Right lung (tissue), 10 donors: ENCODE measurements around the gene ARHGAP35. TPM values are rescaled to one million over a fixed set of nuclear protein-coding genes. Genes with fewer than 3 reads are reported as not detected.
A peak's percentile ranks its signal among the peaks of the same experiment; 100 is the strongest.
"Not testable (repeated sequence)": the region's sequence is repeated elsewhere in the genome, so short reads cannot be mapped to it uniquely, and the experiment has no call there.

Source experiments
- DNase-seq, 2 donors: peaks; one replicate each; pipeline ENCODE4 v3.0.0-alpha.2; 2013
- long read RNA-seq, 8 donors: transcript quantifications; one replicate each; lab custom pipeline, GENCODE V29; 2026
- polyA plus RNA-seq, 5 donors: library from polyadenylated mRNA; unstranded; fragments of 120-200 nt; gene quantifications; one replicate each; pipeline versions ENCODE4 v1.2.1 to v1.2.3, GENCODE V29; 2013; ENCODE audit warnings: inconsistent platforms in 1 of 5, low replicate concordance in 1 of 5; ENCODE audit not compliant: insufficient read length in 5 of 5, insufficient read depth in 1 of 5

Gene ARHGAP35
- 10 to 100 TPM; 36.7 to 45.7 (median 41.0) TPM for polyA plus RNA-seq
- long read RNA-seq, donor 1, full-length matches to known transcripts = 24 of 24 reads
- long read RNA-seq, donor 1, partial matches to known transcripts = 0 of 24 reads
- long read RNA-seq, donor 1, other reads (novel, unspliced or antisense) = 0 of 24 reads
- long read RNA-seq, donor 2, full-length matches to known transcripts = 11 of 11 reads
- long read RNA-seq, donor 2, partial matches to known transcripts = 0 of 11 reads
- long read RNA-seq, donor 2, other reads (novel, unspliced or antisense) = 0 of 11 reads
- long read RNA-seq, donor 3, full-length matches to known transcripts = 16 of 16 reads
- long read RNA-seq, donor 3, partial matches to known transcripts = 0 of 16 reads
- long read RNA-seq, donor 3, other reads (novel, unspliced or antisense) = 0 of 16 reads
- long read RNA-seq, donor 4, full-length matches to known transcripts = 13 of 13 reads
- long read RNA-seq, donor 4, partial matches to known transcripts = 0 of 13 reads
- long read RNA-seq, donor 4, other reads (novel, unspliced or antisense) = 0 of 13 reads
- long read RNA-seq, donor 5, full-length matches to known transcripts = 16 of 223 reads
- long read RNA-seq, donor 5, partial matches to known transcripts = 207 of 223 reads
- long read RNA-seq, donor 5, other reads (novel, unspliced or antisense) = 0 of 223 reads
- long read RNA-seq, donor 6, full-length matches to known transcripts = 12 of 12 reads
- long read RNA-seq, donor 6, partial matches to known transcripts = 0 of 12 reads
- long read RNA-seq, donor 6, other reads (novel, unspliced or antisense) = 0 of 12 reads
- long read RNA-seq, donor 7, full-length matches to known transcripts = 24 of 24 reads
- long read RNA-seq, donor 7, partial matches to known transcripts = 0 of 24 reads
- long read RNA-seq, donor 7, other reads (novel, unspliced or antisense) = 0 of 24 reads
- long read RNA-seq, donor 8, full-length matches to known transcripts = 5 of 5 reads
- long read RNA-seq, donor 8, partial matches to known transcripts = 0 of 5 reads
- long read RNA-seq, donor 8, other reads (novel, unspliced or antisense) = 0 of 5 reads

GRCh38 chr19:46860846-46861690 lies at the start of gene ARHGAP35:
ARHGAP35 (plus strand) TSS chr19:46860997; CDS start chr19:46918676, 57,679 bp downstream.
- DNase-seq = no peak

- DNase-seq = no peak
Measured at GRCh38 chr19:46812977-46813838, 47.6 kb upstream of the ARHGAP35 start.

GRCh38 chr19:46813839-46814358 lies 46.9 kb upstream of the ARHGAP35 start:
- peak; percentile 66 to 70 for DNase-seq

- DNase-seq = no peak
Measured at GRCh38 chr19:46815833-46816627, 44.8 kb upstream of the ARHGAP35 start.

GRCh38 chr19:46818812-46819211 lies 42.0 kb upstream of the ARHGAP35 start:
- no peak for DNase-seq

- no peak for DNase-seq
Measured at GRCh38 chr19:46821512-46822409, 39.0 kb upstream of the ARHGAP35 start.

GRCh38 chr19:46822410-46822787 lies 38.4 kb upstream of the ARHGAP35 start:
- DNase-seq = not testable (repeated sequence)

GRCh38 chr19:46823049-46823448 lies 37.7 kb upstream of the ARHGAP35 start:
- DNase-seq = no peak

GRCh38 chr19:46824890-46825730 lies 35.7 kb upstream of the ARHGAP35 start:
- DNase-seq = no peak

GRCh38 chr19:46825731-46826055 lies 35.1 kb upstream of the ARHGAP35 start:
- DNase-seq = no peak

GRCh38 chr19:46828484-46828883 lies 32.3 kb upstream of the ARHGAP35 start:
- DNase-seq = no peak

- DNase-seq = no peak
Measured at GRCh38 chr19:46830864-46831263, 29.9 kb upstream of the ARHGAP35 start.

GRCh38 chr19:46834121-46834520 lies 26.7 kb upstream of the ARHGAP35 start:
- DNase-seq = no peak

- no peak for DNase-seq
Measured at GRCh38 chr19:46834984-46835383, 25.8 kb upstream of the ARHGAP35 start.

- no peak for DNase-seq
Measured at GRCh38 chr19:46838160-46838559, 22.6 kb upstream of the ARHGAP35 start.

- DNase-seq = no peak
Measured at GRCh38 chr19:46839752-46840497, 20.9 kb upstream of the ARHGAP35 start.
